Naive thymus-derived CD4-positive, alpha-beta T cell (primary cell): ENCODE data around the gene COL9A1. TPM values are rescaled to one million over a fixed set of nuclear protein-coding genes. Genes with fewer than 3 reads are reported as not detected.
"Not testable (repeated sequence)": the region's sequence is repeated elsewhere in the genome, so short reads cannot be mapped to it uniquely, and the experiment has no call there.

Experiments used
- ATAC-seq: fragments of 150-1000 bp; cut with Tn5 transposase; 2 replicates; pipeline ENCODE4 v1.10.0; 2021; ENCODE audit warnings: mild to moderate bottlenecking, moderate library complexity
- CTCF ChIA-PET: fragments of 350-600 bp; sonication (Branson Sonifier 250); formaldehyde crosslinking; loops from one replicate; lab custom pipeline; 2021; ENCODE audit warnings: antibody characterized with exemption; lab: Charles Lee
- POLR2A ChIA-PET: fragments of 350-600 bp; sonication (Branson Sonifier 250); formaldehyde crosslinking; loops from one replicate; lab custom pipeline; 2021; ENCODE audit warnings: antibody characterized with exemption, inconsistent platforms; lab: Charles Lee
- DNase-seq, 9 donors: peaks; one replicate each; pipeline versions ENCODE4 v3.0.0 to v3.0.0-alpha.2; 2020 to 2022; ENCODE audit warnings: mixed read lengths in 1 of 9
- H3K27ac ChIP-seq: one replicate; pipeline ENCODE4 v1.7.0; 2013; ENCODE audit warnings: mild to moderate bottlenecking, low read depth, low read length, moderate library complexity
- H3K27me3 ChIP-seq, 2 donors: one replicate each; pipeline ENCODE4 v1.7.0; 2013; ENCODE audit warnings: low read length in 2 of 2, mild to moderate bottlenecking in 2 of 2, moderate library complexity in 2 of 2; ENCODE audit not compliant: control insufficient read depth in 2 of 2, insufficient read depth in 2 of 2
- H3K36me3 ChIP-seq, 3 experiments: 1 replicate in 2 of 3; 2 replicates in 1 of 3; pipeline ENCODE4 v1.7.0; 2013; ENCODE audit warnings: low read length in 3 of 3, mild to moderate bottlenecking in 3 of 3, moderate library complexity in 1 of 3; ENCODE audit not compliant: insufficient read depth in 3 of 3, control insufficient read depth in 2 of 3
- H3K4me1 ChIP-seq, 2 donors: one replicate each; pipeline ENCODE4 v1.7.0; 2013; ENCODE audit warnings: low read length in 2 of 2, mild to moderate bottlenecking in 2 of 2, moderate library complexity in 1 of 2; ENCODE audit not compliant: control insufficient read depth in 2 of 2, insufficient read depth in 2 of 2
- H3K4me3 ChIP-seq: 2 replicates; pipeline ENCODE4 v1.7.0; 2013; ENCODE audit warnings: mild to moderate bottlenecking, low read length
- H3K9me3 ChIP-seq, 3 experiments: 1 replicate in 2 of 3; 2 replicates in 1 of 3; pipeline ENCODE4 v1.7.0; 2013; ENCODE audit warnings: low read length in 3 of 3; ENCODE audit not compliant: control insufficient read depth in 2 of 3
- H3K27ac Mint-ChIP-seq, 9 donors: one replicate each; pipeline ENCODE4 v1.8.0; 2020 to 2022; ENCODE audit warnings: mixed read lengths in 9 of 9, mild to moderate bottlenecking in 8 of 9, moderate library complexity in 5 of 9, inconsistent platforms in 2 of 9
- H3K27me3 Mint-ChIP-seq, 5 donors: one replicate each; pipeline ENCODE4 v1.8.0; 2021 to 2022; ENCODE audit warnings: mixed read lengths in 5 of 5, mild to moderate bottlenecking in 1 of 5
- H3K36me3 Mint-ChIP-seq, 5 donors: one replicate each; pipeline ENCODE4 v1.8.0; 2020 to 2022; ENCODE audit warnings: mixed read lengths in 5 of 5, mild to moderate bottlenecking in 3 of 5, inconsistent platforms in 1 of 5
- H3K4me1 Mint-ChIP-seq, 7 donors: one replicate each; pipeline ENCODE4 v1.8.0; 2020 to 2022; ENCODE audit warnings: mixed read lengths in 7 of 7, mild to moderate bottlenecking in 3 of 7, inconsistent platforms in 1 of 7
- H3K4me3 Mint-ChIP-seq, 10 donors: one replicate each; pipeline ENCODE4 v1.8.0; 2020 to 2022; ENCODE audit warnings: mild to moderate bottlenecking in 10 of 10, mixed read lengths in 10 of 10, moderate library complexity in 6 of 10, inconsistent platforms in 2 of 10
- H3K9me3 Mint-ChIP-seq, 11 donors: one replicate each; pipeline ENCODE4 v1.8.0; 2020 to 2022; ENCODE audit warnings: mixed read lengths in 11 of 11, mild to moderate bottlenecking in 4 of 11, inconsistent platforms in 1 of 11, moderate library complexity in 1 of 11
- intact Hi-C, 2 donors: fragments of 100-400 bp; cut with micrococcal nuclease; formaldehyde crosslinking; loops; one replicate each; pipeline ENCODE4 v1.15.1; 2023
- polyA plus RNA-seq, 2 donors: library from polyadenylated mRNA; unstranded; fragments of 300-500 nt; fragmentation: Illumina TruSeq; gene quantifications; one replicate each; pipeline ENCODE4 v1.2.3, GENCODE V29; 2021
- total RNA-seq, 6 experiments: library from RNA in 5 of 6; stranded (reverse) in 5 of 6; gene quantifications; 1 replicate in 5 of 6; 2 replicates in 1 of 6; pipeline ENCODE4 v1.2.3 and lab custom pipeline; 2021 to 2026

Gene COL9A1
- total RNA-seq: not detected
- not detected for polyA plus RNA-seq
- not detected for total RNA-seq (lab: John Stamatoyannopoulos, UW)

DNA sequence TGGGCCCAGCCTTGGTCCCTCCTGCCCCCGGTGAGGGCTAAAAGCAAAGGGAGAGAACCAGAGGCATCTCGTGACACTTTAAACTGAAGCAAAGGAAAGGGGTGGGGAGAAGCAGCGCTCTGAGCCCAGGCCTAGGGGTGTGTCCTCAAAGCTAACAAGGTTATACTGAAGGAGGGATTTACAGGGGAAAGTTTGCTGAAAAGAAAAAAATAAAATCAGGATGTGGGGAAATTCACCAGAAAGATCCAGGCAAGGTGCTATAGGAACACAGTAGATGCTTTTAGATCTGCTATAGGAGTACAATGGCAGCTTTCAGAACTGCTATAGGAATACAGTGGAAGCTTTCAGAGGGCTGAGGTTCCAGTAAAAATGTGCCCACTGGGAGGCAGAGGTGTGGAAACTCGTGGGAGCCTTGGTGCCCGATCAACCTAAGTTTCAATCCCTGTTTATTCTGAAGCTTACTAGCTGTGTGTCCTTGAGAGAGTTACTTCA lies at the start of gene COL9A1:
Gene COL9A1, minus strand, starts transcription at position 51 of the 492 bp plus-strand sequence. CDS start 160 bp downstream, outside the sequence.
- peaks cover 4 to 53% (median 41%) of the 10 kb centered on the region in 5 donors for H3K27me3 Mint-ChIP-seq
- POLR2A ChIA-PET: no interaction called here
- CTCF ChIA-PET: no interaction called here

DNA sequence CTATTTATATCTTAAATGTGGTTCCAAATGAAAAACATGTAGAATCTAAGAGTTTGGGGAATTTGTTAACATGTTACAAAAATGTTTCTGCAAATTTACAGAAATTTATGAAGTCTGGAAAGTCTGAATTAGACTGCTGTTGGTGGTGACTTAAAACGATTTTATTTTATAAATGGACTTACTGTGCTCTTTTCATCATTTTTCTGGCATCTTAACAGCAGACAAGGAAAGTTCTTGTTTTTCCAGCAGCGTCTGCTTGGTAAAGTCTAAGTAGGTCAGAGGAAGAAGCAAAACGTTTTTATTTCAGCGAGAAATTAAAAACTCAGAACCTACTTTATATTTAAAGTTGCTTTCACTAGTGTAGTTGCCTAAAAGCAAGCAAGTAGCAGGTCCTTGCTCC lies 48.6 kb upstream of the COL9A1 start:
- intact Hi-C loops: no loop called here
- Histone ChIP-seq H3K4me1 (no peaks in the 10 kb centered on the region), H3K4me3 (no peak overlapping the region), H3K36me3 (no peaks in the 10 kb centered on the region), H3K27ac (no peak overlapping the region), H3K27me3 (no peaks in the 10 kb centered on the region), H3K9me3 (no peaks in the 10 kb centered on the region)
- ATAC-seq: no peak
- Mint-ChIP-seq H3K9me3 (peaks cover 0 to 4% (median 0%) of the 10 kb centered on the region in 11 donors), H3K27me3 (peaks cover 0 to 12% (median 10%) of the 10 kb centered on the region in 5 donors), H3K4me3 (no peak overlapping the region), H3K36me3 (no peaks in the 10 kb centered on the region), H3K4me1 (no peaks in the 10 kb centered on the region), H3K27ac (no peak overlapping the region)
- DNase-seq: no peak
- POLR2A ChIA-PET: no interaction called here
- CTCF ChIA-PET: no interaction called here

More for the DNA sequence above, at the start of gene COL9A1:
- H3K27ac ChIP-seq: no peak within 1 kb of the TSS
- Mint-ChIP-seq H3K4me1 (no peaks in the 10 kb centered on the region), H3K4me3 (no peak within 1 kb of the TSS), H3K9me3 (peaks cover 0 to 5% (median 0%) of the 10 kb centered on the region in 11 donors), H3K36me3 (peaks cover 0 to 4% (median 0%) of the 10 kb centered on the region in 5 donors), H3K27ac (no peak within 1 kb of the TSS)
- no peaks in the 10 kb centered on the region for H3K9me3 ChIP-seq
- ATAC-seq (no peak), DNase-seq (no peak)
- intact Hi-C loops: no loop called here
- H3K4me3 ChIP-seq: no peak within 1 kb of the TSS
- no peaks in the 10 kb centered on the region for H3K36me3 ChIP-seq
- no peaks in the 10 kb centered on the region for H3K4me1 ChIP-seq
- no peaks in the 10 kb centered on the region for H3K27me3 ChIP-seq

DNA sequence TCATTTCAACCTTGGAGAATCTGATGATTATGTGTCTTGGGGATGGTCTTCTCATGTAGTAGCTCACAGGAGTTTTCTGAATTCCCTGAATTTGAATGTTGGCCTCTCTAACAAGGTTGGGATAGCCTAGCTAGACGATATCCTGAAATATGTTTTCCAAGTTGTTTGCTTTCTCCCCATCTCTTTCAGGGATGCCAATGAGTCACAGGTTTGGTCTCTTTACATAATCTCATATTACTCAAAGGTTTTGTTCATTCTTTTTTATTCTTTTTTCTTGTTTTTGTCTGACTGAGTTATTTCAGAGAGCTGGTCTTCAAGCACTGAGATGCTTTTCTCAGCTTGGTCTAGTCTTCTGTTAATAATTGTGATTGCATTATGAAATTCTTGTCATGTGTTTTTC lies 42.7 kb upstream of the COL9A1 start:
- H3K27ac ChIP-seq: no peak overlapping the region
- no peaks in the 10 kb centered on the region for H3K36me3 Mint-ChIP-seq
- H3K27me3 Mint-ChIP-seq: peaks cover 0 to 47% (median 21%) of the 10 kb centered on the region in 5 donors
- intact Hi-C loops: no loop called here
- no peaks in the 10 kb centered on the region for H3K4me1 Mint-ChIP-seq
- H3K27me3 ChIP-seq: no peaks in the 10 kb centered on the region
- H3K4me3 Mint-ChIP-seq: no peak overlapping the region
- CTCF ChIA-PET: no interaction called here
- no peaks in the 10 kb centered on the region for H3K4me1 ChIP-seq
- H3K9me3 ChIP-seq: no peaks in the 10 kb centered on the region
- H3K4me3 ChIP-seq: no peak overlapping the region
- ATAC-seq: no peak
- H3K9me3 Mint-ChIP-seq: peaks cover 0 to 2% (median 0%) of the 10 kb centered on the region in 11 donors
- POLR2A ChIA-PET: no interaction called here
- no peaks in the 10 kb centered on the region for H3K36me3 ChIP-seq
- no peak for DNase-seq
- H3K27ac Mint-ChIP-seq: no peak overlapping the region

DNA sequence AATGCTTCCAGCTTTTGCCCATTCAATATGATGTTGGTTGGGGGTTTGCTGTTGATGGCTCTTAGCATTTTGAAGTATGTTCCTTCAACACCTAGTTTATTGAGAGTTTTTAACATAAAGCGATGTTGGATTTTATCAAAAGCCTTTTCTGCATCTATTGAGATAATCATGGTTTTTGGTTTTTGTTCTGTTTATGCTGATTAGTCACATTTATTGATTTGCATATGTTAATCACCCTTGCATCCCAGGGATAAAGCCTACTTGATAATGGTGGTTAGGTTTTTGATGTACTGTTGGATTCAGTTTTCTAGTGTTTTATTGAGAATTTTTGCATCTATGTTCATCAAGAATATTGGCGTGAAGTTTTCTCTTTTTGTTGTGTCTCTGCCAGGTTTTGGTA lies 40.4 kb upstream of the COL9A1 start:
- Mint-ChIP-seq H3K27ac (no peak overlapping the region), H3K36me3 (no peaks in the 10 kb centered on the region), H3K4me1 (no peaks in the 10 kb centered on the region), H3K9me3 (peaks cover 0 to 11% (median 4%) of the 10 kb centered on the region in 11 donors), H3K27me3 (peaks cover 0 to 51% (median 34%) of the 10 kb centered on the region in 5 donors), H3K4me3 (no peak overlapping the region)
- H3K27me3 ChIP-seq: no peaks in the 10 kb centered on the region
- POLR2A ChIA-PET: no interaction called here
- H3K27ac ChIP-seq: no peak overlapping the region
- CTCF ChIA-PET: no interaction called here
- intact Hi-C loops: no loop called here
- H3K36me3 ChIP-seq: no peaks in the 10 kb centered on the region
- H3K4me1 ChIP-seq: no peaks in the 10 kb centered on the region
- no peak for ATAC-seq
- no peaks in the 10 kb centered on the region for H3K9me3 ChIP-seq
- no peak for DNase-seq
- no peak overlapping the region for H3K4me3 ChIP-seq

DNA sequence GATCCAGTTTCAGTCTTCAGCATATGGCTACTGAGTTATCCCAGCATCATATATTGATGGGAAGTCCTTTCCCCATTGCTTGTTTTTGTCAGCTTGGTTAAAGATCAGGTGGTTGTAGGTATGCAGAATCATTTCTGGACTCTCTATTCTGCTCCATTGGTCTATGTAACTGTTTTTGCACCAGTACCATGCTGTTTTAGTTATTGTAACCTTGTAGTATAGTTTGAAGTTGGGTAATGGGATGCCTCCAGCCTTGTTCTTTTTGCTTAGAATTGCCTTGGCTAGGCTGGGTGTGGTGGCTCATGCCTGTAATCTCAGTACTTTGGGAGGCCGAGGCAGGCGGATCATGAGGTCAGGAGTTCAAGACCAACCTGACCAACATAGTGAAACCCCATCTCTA lies 36.9 kb upstream of the COL9A1 start:
- H3K4me1 Mint-ChIP-seq, H3K9me3 ChIP-seq, H3K36me3 Mint-ChIP-seq, DNase-seq, H3K27me3 ChIP-seq, H3K4me3 Mint-ChIP-seq, H3K4me3 ChIP-seq, H3K36me3 ChIP-seq, POLR2A ChIA-PET, intact Hi-C loops, H3K27ac Mint-ChIP-seq, H3K27ac ChIP-seq, CTCF ChIA-PET, ATAC-seq, H3K4me1 ChIP-seq: not testable (repeated sequence)
- Mint-ChIP-seq H3K27me3 (peaks cover 0 to 55% (median 48%) of the 10 kb centered on the region in 5 donors), H3K9me3 (peaks cover 0 to 11% (median 4%) of the 10 kb centered on the region in 11 donors)

DNA sequence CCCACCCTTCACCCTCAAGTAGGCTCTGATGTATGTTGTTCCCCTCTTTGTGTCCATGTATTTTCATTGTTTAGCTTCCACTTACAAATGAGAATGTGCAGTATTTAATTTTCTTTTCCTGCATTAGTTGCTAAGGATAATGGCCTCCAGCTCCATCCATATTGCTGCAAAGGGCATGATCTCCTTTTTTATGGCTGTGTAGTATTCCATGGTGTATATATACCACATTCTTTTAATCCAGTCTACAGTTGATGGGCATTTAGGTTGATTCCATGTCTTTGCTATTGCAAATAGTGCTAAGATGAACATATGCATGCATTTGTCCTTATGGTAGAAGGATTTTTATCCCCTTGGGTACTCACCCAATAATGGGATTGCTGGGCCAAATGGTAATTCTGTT lies 35.9 kb upstream of the COL9A1 start:
- no peak overlapping the region for H3K27ac Mint-ChIP-seq
- ChIA-PET POLR2A (no interaction called here), CTCF (no interaction called here)
- Histone ChIP-seq H3K9me3 (no peaks in the 10 kb centered on the region), H3K36me3 (no peaks in the 10 kb centered on the region), H3K27ac (no peak overlapping the region), H3K4me1 (no peaks in the 10 kb centered on the region), H3K4me3 (no peak overlapping the region), H3K27me3 (no peaks in the 10 kb centered on the region)
- no peaks in the 10 kb centered on the region for H3K4me1 Mint-ChIP-seq
- H3K36me3 Mint-ChIP-seq: peaks cover 0 to 4% (median 0%) of the 10 kb centered on the region in 5 donors
- peaks cover 0 to 52% (median 43%) of the 10 kb centered on the region in 5 donors for H3K27me3 Mint-ChIP-seq
- ATAC-seq: no peak
- intact Hi-C loops: no loop called here
- no peak overlapping the region for H3K4me3 Mint-ChIP-seq
- DNase-seq: no peak
- peaks cover 0 to 13% (median 4%) of the 10 kb centered on the region in 11 donors for H3K9me3 Mint-ChIP-seq

DNA sequence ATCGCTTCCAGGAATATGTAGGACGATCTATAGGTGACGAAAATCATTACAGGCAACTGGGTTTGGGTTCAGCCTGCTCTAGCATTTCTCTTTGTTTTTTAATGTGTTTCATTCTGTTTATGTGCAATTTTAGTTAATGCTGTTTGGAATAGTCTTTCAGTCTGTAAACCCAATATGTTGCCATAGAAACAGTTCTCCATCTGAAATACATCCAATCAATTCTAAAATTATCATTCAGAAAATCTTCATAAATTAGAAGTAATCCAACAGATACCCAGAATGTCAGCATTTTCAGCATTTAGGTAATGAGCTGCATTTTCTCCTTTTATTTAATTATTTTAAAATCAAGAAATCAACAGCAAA lies 34.8 kb upstream of the COL9A1 start:
- no peaks in the 10 kb centered on the region for H3K36me3 ChIP-seq
- Mint-ChIP-seq H3K27me3 (peaks cover 4 to 55% (median 43%) of the 10 kb centered on the region in 5 donors), H3K9me3 (peaks cover 0 to 24% (median 8%) of the 10 kb centered on the region in 11 donors), H3K27ac (no peak overlapping the region), H3K36me3 (peaks cover 0 to 4% (median 0%) of the 10 kb centered on the region in 5 donors), H3K4me3 (no peak overlapping the region), H3K4me1 (no peaks in the 10 kb centered on the region)
- no peak for DNase-seq
- no peak overlapping the region for H3K4me3 ChIP-seq
- H3K27me3 ChIP-seq: no peaks in the 10 kb centered on the region
- no peaks in the 10 kb centered on the region for H3K4me1 ChIP-seq
- no peak overlapping the region for H3K27ac ChIP-seq
- no peak for ATAC-seq
- ChIA-PET POLR2A (no interaction called here), CTCF (interaction anchor here (0.6 kb wide), 1 partner anchor 32 kb away, joined by 3 read pairs; no protein-coding TSS in a partner anchor)
- intact Hi-C loops: no loop called here
- no peaks in the 10 kb centered on the region for H3K9me3 ChIP-seq
